GM23338 (cell line): Measurements from ENCODE around the gene NUCKS1. TPM values are rescaled to one million over a fixed set of nuclear protein-coding genes. Genes with fewer than 3 reads are reported as not detected.

Experiments used
- ATAC-seq: fragments of 200-7000 bp; cut with Tn5 transposase; 3 replicates; pipeline ENCODE4 v1.9.1; 2020
- DNase-seq: peaks from one replicate; pipeline ENCODE4 v3.0.0-alpha.2; 2015; ENCODE audit warnings: low spot score
- H2AFZ ChIP-seq: fragments of 200-600 bp; sonication (generic); 2 replicates; pipeline ENCODE4 v1.8.0; 2016; ENCODE audit warnings: antibody characterized with exemption, mild to moderate bottlenecking, moderate library complexity
- H3F3A ChIP-seq: fragments of 200-600 bp; sonication (generic); replicated peaks from 2 replicates; pipeline ENCODE4 v1.8.0; 2017; ENCODE audit warnings: antibody characterized with exemption, mixed run types, low read depth
- H3K27ac ChIP-seq: fragments of 200-600 bp; sonication (generic); 2 replicates; pipeline ENCODE4 v1.6.1; 2016; ENCODE audit warnings: low read depth
- H3K27me3 ChIP-seq: fragments of 200-600 bp; sonication (generic); 2 replicates; pipeline ENCODE4 v1.8.0; 2016; ENCODE audit warnings: mild to moderate bottlenecking, mixed run types, moderate library complexity; ENCODE audit not compliant: insufficient read depth
- H3K36me3 ChIP-seq: fragments of 200-600 bp; sonication (generic); 2 replicates; pipeline ENCODE4 v1.8.0; 2016; ENCODE audit warnings: mild to moderate bottlenecking; ENCODE audit not compliant: insufficient read depth
- H3K4me1 ChIP-seq: fragments of 200-600 bp; sonication (generic); 2 replicates; pipeline ENCODE4 v1.8.0; 2016; ENCODE audit warnings: mild to moderate bottlenecking, moderate library complexity; ENCODE audit not compliant: insufficient read depth
- H3K4me2 ChIP-seq: fragments of 200-600 bp; sonication (generic); 2 replicates; pipeline ENCODE4 v1.7.1; 2017; ENCODE audit warnings: mixed run types
- H3K4me3 ChIP-seq: fragments of 200-600 bp; sonication (generic); 2 replicates; pipeline ENCODE4 v1.6.1; 2016; ENCODE audit warnings: mixed run types
- H3K79me2 ChIP-seq: fragments of 200-600 bp; sonication (generic); replicated peaks from 2 replicates; pipeline ENCODE4 v1.8.0; 2017; ENCODE audit warnings: mild to moderate bottlenecking; ENCODE audit not compliant: insufficient read depth
- H3K9me2 ChIP-seq: fragments of 200-600 bp; sonication (generic); 2 replicates; pipeline ENCODE4 v1.8.0; 2017; ENCODE audit not compliant: insufficient read depth
- H4K20me1 ChIP-seq: fragments of 200-600 bp; sonication (generic); replicated peaks from 2 replicates; pipeline ENCODE4 v1.8.0; 2017; ENCODE audit warnings: mild to moderate bottlenecking; ENCODE audit not compliant: insufficient read depth
- H3K27ac Mint-ChIP-seq: 2 replicates; pipeline ENCODE4 v1.8.0; 2020; ENCODE audit warnings: inconsistent platforms, mild to moderate bottlenecking, moderate library complexity, mixed read lengths
- H3K27me3 Mint-ChIP-seq: 3 replicates; pipeline ENCODE4 v1.8.0; 2022; ENCODE audit warnings: low read depth, mild to moderate bottlenecking, moderate library complexity, mixed read lengths, inconsistent platforms; ENCODE audit not compliant: insufficient read depth, poor library complexity
- H3K36me3 Mint-ChIP-seq: 3 replicates; pipeline ENCODE4 v1.8.0; 2021; ENCODE audit warnings: low read depth, mild to moderate bottlenecking, inconsistent platforms, moderate library complexity, mixed read lengths
- H3K4me1 Mint-ChIP-seq: 3 replicates; pipeline ENCODE4 v1.8.0; 2020; ENCODE audit warnings: mild to moderate bottlenecking, inconsistent platforms, mixed read lengths
- H3K4me3 Mint-ChIP-seq: 3 replicates; pipeline ENCODE4 v1.8.0; 2021; ENCODE audit warnings: moderate library complexity, mild to moderate bottlenecking, inconsistent platforms, mixed read lengths
- H3K9me3 Mint-ChIP-seq: 3 replicates; pipeline ENCODE4 v1.8.0; 2020; ENCODE audit warnings: moderate library complexity, mild to moderate bottlenecking, inconsistent platforms, mixed read lengths
- EZH2 ChIP-seq: fragments of 200-600 bp; sonication (generic); IDR thresholded peaks from one replicate; pipeline ENCODE4 v1.8.0; 2017; ENCODE audit warnings: antibody characterized with exemption, mild to moderate bottlenecking, low read depth; ENCODE audit not compliant: unreplicated experiment
- POLR2AphosphoS5 ChIP-seq: IDR thresholded peaks from 2 replicates; pipeline ENCODE4 v1.6.1; 2016; ENCODE audit warnings: antibody characterized with exemption, low read depth
- ZNF114 ChIP-seq: fragments of 250-450 bp; sonication (Bioruptor Pico); IDR thresholded peaks from 2 replicates; pipeline ENCODE4 v1.5.0; 2020; ENCODE audit warnings: mild to moderate bottlenecking, moderate library complexity
- polyA plus RNA-seq: library from polyadenylated mRNA; unstranded; fragments of >200 nt; fragmentation: Nextera tagmentation; extraction: Ambion mirVana; gene quantifications from 2 replicates; pipeline ENCODE4 v1.2.1, GENCODE V29; 2016
- total RNA-seq: library from RNA; depleted of rRNA; stranded (reverse); fragments of >200 nt; shearing (Covaris generic); gene quantifications from 2 replicates; pipeline ENCODE4 v1.2.3, GENCODE V29; 2014
- TF ChIP-seq, protein P1 (sequence below): fragments of 250-450 bp; sonication (Bioruptor Pico); IDR thresholded peaks from 2 replicates; pipeline ENCODE4 v1.5.0; 2020; ENCODE audit warnings: mild to moderate bottlenecking, moderate library complexity

Gene NUCKS1
- total and polyA plus RNA-seq, 2 experiments from 2014 or later, result 255 to 307 TPM

DNA sequence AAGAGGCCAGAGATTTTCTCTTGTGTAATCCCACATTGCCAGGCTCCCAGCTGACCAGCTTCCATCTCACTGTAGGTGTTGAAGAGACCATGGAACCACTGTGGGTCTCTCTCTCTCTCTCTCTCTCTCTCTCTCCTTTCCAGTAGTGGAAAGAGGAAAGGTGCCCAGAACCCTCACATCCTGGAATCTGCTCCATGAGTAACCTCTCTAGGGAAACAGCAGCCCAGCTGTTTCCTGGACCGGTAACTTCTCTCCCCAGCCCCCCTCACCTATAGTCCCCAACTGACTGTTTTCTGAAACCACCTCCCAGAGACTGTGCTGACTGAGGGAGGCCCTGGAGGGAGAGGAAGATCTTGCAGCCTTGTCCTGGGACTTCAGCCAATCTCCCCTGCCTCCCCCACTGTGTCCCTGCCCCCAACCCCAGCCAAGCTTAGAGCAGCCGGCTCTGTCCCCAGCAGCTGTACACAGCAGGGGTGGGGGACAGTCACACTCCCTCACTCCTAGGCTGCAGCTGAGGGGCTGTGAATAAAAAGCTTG, 49.0 kb downstream of the NUCKS1 start:
- Histone ChIP-seq H3K36me3 (peaks cover 6% of the 10 kb centered on the region; the same call in 1 of the 2 replicates), H3K4me1 (peaks cover 15% of the 10 kb centered on the region), H3K9me2 (no peaks in the 10 kb centered on the region), H3K27ac (no peak overlapping the region), H2AFZ (no peak overlapping the region), H4K20me1 (no peaks in the 10 kb centered on the region), H3K79me2 (no peaks in the 10 kb centered on the region), H3K27me3 (no peaks in the 10 kb centered on the region), H3K4me3 (no peak overlapping the region), H3F3A (0 out of 2 replicates have a peak, but pooled peaks cover 15% of the 10 kb centered on the region), H3K4me2 (no peak overlapping the region)
- TF ChIP-seq, protein P1, sequence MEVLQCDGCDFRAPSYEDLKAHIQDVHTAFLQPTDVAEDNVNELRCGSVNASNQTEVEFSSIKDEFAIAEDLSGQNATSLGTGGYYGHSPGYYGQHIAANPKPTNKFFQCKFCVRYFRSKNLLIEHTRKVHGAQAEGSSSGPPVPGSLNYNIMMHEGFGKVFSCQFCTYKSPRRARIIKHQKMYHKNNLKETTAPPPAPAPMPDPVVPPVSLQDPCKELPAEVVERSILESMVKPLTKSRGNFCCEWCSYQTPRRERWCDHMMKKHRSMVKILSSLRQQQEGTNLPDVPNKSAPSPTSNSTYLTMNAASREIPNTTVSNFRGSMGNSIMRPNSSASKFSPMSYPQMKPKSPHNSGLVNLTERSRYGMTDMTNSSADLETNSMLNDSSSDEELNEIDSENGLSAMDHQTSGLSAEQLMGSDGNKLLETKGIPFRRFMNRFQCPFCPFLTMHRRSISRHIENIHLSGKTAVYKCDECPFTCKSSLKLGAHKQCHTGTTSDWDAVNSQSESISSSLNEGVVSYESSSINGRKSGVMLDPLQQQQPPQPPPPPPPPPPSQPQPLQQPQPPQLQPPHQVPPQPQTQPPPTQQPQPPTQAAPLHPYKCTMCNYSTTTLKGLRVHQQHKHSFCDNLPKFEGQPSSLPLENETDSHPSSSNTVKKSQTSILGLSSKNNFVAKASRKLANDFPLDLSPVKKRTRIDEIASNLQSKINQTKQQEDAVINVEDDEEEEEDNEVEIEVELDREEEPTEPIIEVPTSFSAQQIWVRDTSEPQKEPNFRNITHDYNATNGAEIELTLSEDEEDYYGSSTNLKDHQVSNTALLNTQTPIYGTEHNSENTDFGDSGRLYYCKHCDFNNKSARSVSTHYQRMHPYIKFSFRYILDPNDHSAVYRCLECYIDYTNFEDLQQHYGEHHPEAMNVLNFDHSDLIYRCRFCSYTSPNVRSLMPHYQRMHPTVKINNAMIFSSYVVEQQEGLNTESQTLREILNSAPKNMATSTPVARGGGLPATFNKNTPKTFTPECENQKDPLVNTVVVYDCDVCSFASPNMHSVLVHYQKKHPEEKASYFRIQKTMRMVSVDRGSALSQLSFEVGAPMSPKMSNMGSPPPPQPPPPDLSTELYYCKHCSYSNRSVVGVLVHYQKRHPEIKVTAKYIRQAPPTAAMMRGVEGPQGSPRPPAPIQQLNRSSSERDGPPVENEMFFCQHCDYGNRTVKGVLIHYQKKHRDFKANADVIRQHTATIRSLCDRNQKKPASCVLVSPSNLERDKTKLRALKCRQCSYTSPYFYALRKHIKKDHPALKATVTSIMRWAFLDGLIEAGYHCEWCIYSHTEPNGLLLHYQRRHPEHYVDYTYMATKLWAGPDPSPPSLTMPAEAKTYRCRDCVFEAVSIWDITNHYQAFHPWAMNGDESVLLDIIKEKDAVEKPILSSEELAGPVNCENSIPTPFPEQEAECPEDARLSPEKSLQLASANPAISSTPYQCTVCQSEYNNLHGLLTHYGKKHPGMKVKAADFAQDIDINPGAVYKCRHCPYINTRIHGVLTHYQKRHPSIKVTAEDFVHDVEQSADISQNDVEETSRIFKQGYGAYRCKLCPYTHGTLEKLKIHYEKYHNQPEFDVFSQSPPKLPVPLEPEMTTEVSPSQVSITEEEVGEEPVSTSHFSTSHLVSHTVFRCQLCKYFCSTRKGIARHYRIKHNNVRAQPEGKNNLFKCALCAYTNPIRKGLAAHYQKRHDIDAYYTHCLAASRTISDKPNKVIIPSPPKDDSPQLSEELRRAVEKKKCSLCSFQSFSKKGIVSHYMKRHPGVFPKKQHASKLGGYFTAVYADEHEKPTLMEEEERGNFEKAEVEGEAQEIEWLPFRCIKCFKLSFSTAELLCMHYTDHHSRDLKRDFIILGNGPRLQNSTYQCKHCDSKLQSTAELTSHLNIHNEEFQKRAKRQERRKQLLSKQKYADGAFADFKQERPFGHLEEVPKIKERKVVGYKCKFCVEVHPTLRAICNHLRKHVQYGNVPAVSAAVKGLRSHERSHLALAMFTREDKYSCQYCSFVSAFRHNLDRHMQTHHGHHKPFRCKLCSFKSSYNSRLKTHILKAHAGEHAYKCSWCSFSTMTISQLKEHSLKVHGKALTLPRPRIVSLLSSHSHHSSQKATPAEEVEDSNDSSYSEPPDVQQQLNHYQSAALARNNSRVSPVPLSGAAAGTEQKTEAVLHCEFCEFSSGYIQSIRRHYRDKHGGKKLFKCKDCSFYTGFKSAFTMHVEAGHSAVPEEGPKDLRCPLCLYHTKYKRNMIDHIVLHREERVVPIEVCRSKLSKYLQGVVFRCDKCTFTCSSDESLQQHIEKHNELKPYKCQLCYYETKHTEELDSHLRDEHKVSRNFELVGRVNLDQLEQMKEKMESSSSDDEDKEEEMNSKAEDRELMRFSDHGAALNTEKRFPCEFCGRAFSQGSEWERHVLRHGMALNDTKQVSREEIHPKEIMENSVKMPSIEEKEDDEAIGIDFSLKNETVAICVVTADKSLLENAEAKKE (CRISPR knock-in tag), result no peak
- H3K9me3 Mint-ChIP-seq, result no peaks in the 10 kb centered on the region
- H3K36me3 Mint-ChIP-seq, result no peaks in the 10 kb centered on the region
- peak; percentile 74 for ATAC-seq
- peak; percentile 41 for DNase-seq
- H3K4me1 Mint-ChIP-seq, result peaks cover 25% of the 10 kb centered on the region
- no peak overlapping the region for H3K4me3 Mint-ChIP-seq
- peaks cover 17% of the 10 kb centered on the region for H3K27me3 Mint-ChIP-seq
- no peak overlapping the region for H3K27ac Mint-ChIP-seq

DNA sequence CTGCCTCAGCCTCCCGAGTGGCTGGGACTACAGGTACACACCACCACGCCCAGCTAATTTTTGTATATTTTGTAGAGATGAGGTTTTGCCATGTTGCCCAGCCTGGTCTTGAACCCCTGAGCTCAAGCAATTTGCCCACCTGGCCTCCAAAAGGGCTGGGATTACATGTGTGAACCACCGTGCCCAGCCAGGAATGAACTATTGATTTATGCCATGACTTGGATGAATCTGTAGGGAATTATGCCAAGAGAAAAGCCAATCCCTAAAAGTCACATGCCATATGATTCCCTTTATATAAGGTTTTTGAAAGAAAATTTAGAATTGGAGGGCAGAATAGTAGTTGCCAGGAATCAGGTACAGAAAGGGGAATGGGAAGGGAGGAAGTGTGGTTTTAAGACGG, 50.6 kb downstream of the NUCKS1 start:
- Histone ChIP-seq H3K9me2 (no peaks in the 10 kb centered on the region), H2AFZ (no peak overlapping the region), H3K27me3 (no peaks in the 10 kb centered on the region), H3F3A (0 out of 2 replicates have a peak, but pooled peaks cover 5% of the 10 kb centered on the region), H3K79me2 (no peaks in the 10 kb centered on the region), H3K36me3 (peaks cover 2% of the 10 kb centered on the region; the same call in 1 of the 2 replicates), H4K20me1 (no peaks in the 10 kb centered on the region), H3K27ac (no peak overlapping the region), H3K4me1 (peaks cover 15% of the 10 kb centered on the region), H3K4me3 (no peak overlapping the region), H3K4me2 (no peak overlapping the region)
- no peaks in the 10 kb centered on the region for H3K36me3 Mint-ChIP-seq
- ATAC-seq (no peak), DNase-seq (no peak)
- H3K27me3 Mint-ChIP-seq, result peaks cover 17% of the 10 kb centered on the region
- TF ChIP-seq, protein P1 (CRISPR knock-in tag), result no peak
- no peak for TF ChIP-seq ZNF114 (CRISPR knock-in tag)
- TF ChIP-seq EZH2, result no peak
- TF ChIP-seq POLR2AphosphoS5, result no peak
- no peaks in the 10 kb centered on the region for H3K9me3 Mint-ChIP-seq
- peaks cover 25% of the 10 kb centered on the region for H3K4me1 Mint-ChIP-seq
- H3K27ac Mint-ChIP-seq, result no peak overlapping the region
- no peak overlapping the region for H3K4me3 Mint-ChIP-seq
